LNCAP (cell line): ENCODE results near the gene P3H4.

ENCODE experiments used
- CTCF ChIP-seq: fragments of 450-650 bp; IDR thresholded peaks from 2 replicates; pipeline ENCODE4 v1.5.1; 2017; ENCODE audit warnings: mild to moderate bottlenecking

The P3H4 gene

GRCh38 chr17:41836550-41837196 is 24.9 kb upstream of the P3H4 start:
- TF ChIP-seq CTCF, result no peak

GRCh38 chr17:41835800-41836549 is 24.2 kb upstream of the P3H4 start, which contains the start of gene NT5C3B:
Gene NT5C3B, minus strand, starts transcription at chr17:41836232. Its CDS starts 39 bp downstream, at chr17:41836193.
- no peak for TF ChIP-seq CTCF

GRCh38 chr17:41835214-41835799 is 23.6 kb upstream of the P3H4 start:
- no peak for TF ChIP-seq CTCF

- TF ChIP-seq CTCF, result no peak
Measured at GRCh38 chr17:41825175-41825845, 13.6 kb upstream of the P3H4 start.

- TF ChIP-seq CTCF, result no peak
Measured at GRCh38 chr17:41824086-41824485, 12.3 kb upstream of the P3H4 start.

- TF ChIP-seq CTCF, result no peak
Measured at GRCh38 chr17:41823580-41823979, 11.8 kb upstream of the P3H4 start.

- no peak for TF ChIP-seq CTCF
Measured at GRCh38 chr17:41823141-41823524, 11.4 kb upstream of the P3H4 start.
